Thymus (tissue), 11 donors: ENCODE data around the gene GRIK3. TPM values are rescaled to one million over a fixed set of nuclear protein-coding genes. Genes with fewer than 3 reads are reported as not detected.

Source experiments
- DNase-seq, 9 donors: peaks; one replicate each; pipeline ENCODE4 v3.0.0-alpha.2; 2013; ENCODE audit warnings: low spot score in 9 of 9, low read depth in 6 of 9, missing footprints in 1 of 9
- H3K27ac ChIP-seq, 2 donors: one replicate each; pipeline ENCODE4 v1.5.1; 2013; ENCODE audit warnings: control low read depth in 1 of 2, low read depth in 1 of 2, low read length in 1 of 2, mild to moderate bottlenecking in 1 of 2, moderate library complexity in 1 of 2
- H3K27me3 ChIP-seq, 2 donors: one replicate each; pipeline ENCODE4 v1.5.1; 2013; ENCODE audit warnings: low read length in 1 of 2; ENCODE audit not compliant: control insufficient read depth in 2 of 2, insufficient read depth in 1 of 2
- H3K36me3 ChIP-seq, 2 donors: one replicate each; pipeline ENCODE4 v1.5.1; 2013; ENCODE audit warnings: low read length in 1 of 2, mild to moderate bottlenecking in 1 of 2, moderate library complexity in 1 of 2; ENCODE audit not compliant: control insufficient read depth in 2 of 2, insufficient read depth in 2 of 2
- H3K4me1 ChIP-seq, 2 donors: one replicate each; pipeline ENCODE4 v1.5.1; 2013; ENCODE audit warnings: low read length in 2 of 2; ENCODE audit not compliant: control insufficient read depth in 2 of 2, insufficient read depth in 2 of 2
- H3K4me3 ChIP-seq, 2 donors: one replicate each; pipeline ENCODE4 v1.5.1; 2013; ENCODE audit warnings: low read length in 2 of 2, control low read depth in 1 of 2, mild to moderate bottlenecking in 1 of 2
- H3K9me3 ChIP-seq, 2 donors: one replicate each; pipeline ENCODE4 v1.5.1; 2013; ENCODE audit warnings: low read length in 1 of 2, mild to moderate bottlenecking in 1 of 2; ENCODE audit not compliant: control insufficient read depth in 2 of 2, insufficient read depth in 1 of 2
- WGBS: extraction: QIAGEN DNeasy Blood & Tissue Kit; methylation state at CpG from one replicate; pipeline ENCODE4 v1.1.7; 2013; 5-methylcytosine and 5-hydroxymethylcytosine counted together
- polyA plus RNA-seq: library from polyadenylated mRNA; stranded (reverse); fragments of 200-250 nt; gene quantifications from one replicate; pipeline ENCODE4 v1.2.3, GENCODE V29; 2013
- total RNA-seq: library from RNA; stranded (reverse); fragments of 120-200 nt; gene quantifications from one replicate; pipeline ENCODE4 v1.2.4, GENCODE V29; 2013
- donor health status: healthy.

GRIK3 gene
- total and polyA plus RNA-seq, 2 donors: 0.05 to 0.16 TPM

DNA sequence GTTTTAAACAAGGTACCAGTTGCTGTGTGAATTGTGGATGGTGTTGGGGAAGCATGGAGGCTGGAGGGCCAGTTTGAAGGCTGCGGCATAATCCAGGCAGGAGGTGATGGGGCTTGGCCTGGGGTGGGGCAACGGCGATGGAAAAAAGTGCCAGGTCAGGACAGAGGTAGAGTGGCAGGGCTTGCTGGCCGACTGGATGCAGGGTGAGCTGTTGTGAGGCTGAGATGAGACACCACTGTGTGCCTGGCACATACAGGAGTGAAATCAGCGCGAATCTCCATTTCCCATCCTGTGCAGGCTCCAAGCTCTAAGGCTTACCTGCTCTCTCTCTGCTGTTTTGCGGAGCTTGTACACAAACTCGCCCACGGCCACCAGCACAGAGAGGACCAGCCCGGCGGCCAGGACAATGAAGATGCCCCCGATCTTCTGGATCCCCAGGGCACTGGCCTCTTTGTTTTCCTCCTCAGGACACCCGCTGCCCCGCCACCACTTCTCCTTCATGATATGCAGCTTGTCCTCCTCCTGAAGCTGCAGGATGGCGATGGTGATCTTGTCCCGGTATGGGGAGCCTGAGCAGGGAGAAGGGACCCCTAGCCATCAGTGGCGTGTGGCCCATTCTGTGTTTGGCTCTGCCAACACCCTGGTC, 229.5 kb downstream of the GRIK3 start:
- H3K36me3 ChIP-seq: no peaks in the 10 kb centered on the region
- no peak for DNase-seq
- 89% methylated on average over 17 of the region's 17 CpGs for WGBS
- H3K27me3 ChIP-seq: no peaks in the 10 kb centered on the region
- H3K4me1 ChIP-seq: no peaks in the 10 kb centered on the region
- no peak overlapping the region for H3K4me3 ChIP-seq
- no peaks in the 10 kb centered on the region for H3K9me3 ChIP-seq
- H3K27ac ChIP-seq: no peak overlapping the region

DNA sequence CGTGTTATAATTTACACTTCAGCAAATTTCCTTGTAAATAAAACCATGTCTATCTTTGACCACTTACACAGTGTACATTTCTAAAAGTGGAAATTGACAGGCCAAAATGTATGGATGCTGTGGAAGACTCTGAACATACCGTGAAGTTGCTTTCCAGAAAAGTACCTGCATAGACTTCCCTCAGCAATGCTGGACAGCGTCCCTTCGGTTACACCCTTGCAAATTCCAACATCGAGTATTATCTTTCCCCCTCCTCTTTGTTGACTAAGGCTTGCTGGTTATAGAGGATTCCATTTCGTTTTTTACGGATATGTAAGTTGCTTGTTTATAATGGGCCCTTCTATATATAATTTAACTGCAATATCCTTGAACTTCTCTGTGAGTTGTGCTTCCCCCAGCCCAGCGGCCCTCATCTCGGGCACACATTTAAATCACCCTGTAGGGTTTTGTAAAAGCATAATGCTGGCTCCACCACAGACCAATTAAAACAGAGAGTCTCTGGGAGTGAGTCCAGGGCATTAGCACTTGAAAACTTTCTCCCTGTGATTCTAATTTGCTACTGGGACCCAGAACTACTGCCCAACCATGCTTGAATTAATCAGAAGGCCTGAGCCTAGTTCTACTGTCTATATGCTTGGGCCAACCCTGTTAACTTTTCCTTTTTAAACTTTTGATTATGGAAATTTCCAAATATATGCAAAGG, 230.3 kb downstream of the GRIK3 start:
- H3K9me3 ChIP-seq: no peaks in the 10 kb centered on the region
- no peaks in the 10 kb centered on the region for H3K27me3 ChIP-seq
- no peak for DNase-seq
- no peaks in the 10 kb centered on the region for H3K36me3 ChIP-seq
- H3K4me3 ChIP-seq: no peak overlapping the region
- no peaks in the 10 kb centered on the region for H3K4me1 ChIP-seq
- no peak overlapping the region for H3K27ac ChIP-seq
- WGBS: 76% methylated on average over 9 of the region's 9 CpGs

DNA sequence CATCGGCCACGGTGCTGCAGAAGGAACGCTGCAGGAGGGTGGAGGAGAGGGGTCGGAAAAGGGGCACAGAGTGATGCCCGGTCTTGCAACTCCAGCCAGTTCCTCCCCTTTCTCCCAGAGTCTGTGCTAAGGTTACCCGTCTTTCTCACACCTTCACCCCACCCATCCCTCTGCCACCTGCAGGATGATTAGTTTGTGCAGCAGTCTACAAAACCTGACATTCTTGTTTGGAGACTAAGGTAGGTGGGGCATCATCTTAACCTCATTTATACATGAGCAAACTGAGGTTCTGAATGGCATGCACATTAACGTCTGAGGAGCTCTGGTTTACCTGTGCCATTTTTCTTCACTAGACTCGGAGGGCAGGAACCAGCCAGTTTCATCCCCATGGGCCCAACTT, 232.3 kb downstream of the GRIK3 start:
- WGBS: 93% methylated on average over 8 of the region's 8 CpGs
- Histone ChIP-seq H3K4me3 (no peak overlapping the region), H3K36me3 (no peaks in the 10 kb centered on the region), H3K27me3 (no peaks in the 10 kb centered on the region), H3K27ac (no peak overlapping the region), H3K4me1 (no peaks in the 10 kb centered on the region), H3K9me3 (no peaks in the 10 kb centered on the region)
- no peak for DNase-seq

DNA sequence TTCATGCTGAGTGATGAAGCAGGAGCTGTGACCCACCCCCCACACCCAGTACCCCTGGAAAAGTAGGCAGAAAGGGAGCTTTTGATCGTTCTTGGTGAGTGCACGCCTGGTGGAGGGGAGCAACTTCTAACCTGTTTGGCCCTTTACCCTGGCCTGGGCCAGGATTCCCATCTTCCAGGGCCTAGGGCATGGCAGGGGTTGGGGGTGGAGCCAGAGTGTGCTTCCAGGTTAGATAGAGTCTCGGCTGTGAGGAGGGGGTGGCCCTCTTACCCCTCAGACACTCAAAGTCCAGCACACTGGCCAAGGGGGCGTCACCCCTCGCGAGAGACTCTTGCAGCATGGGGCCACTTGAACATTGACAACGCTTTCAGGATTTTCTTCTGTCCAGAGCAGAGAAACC, 236.6 kb downstream of the GRIK3 start:
- Histone ChIP-seq H3K27ac (no peak overlapping the region), H3K4me1 (no peaks in the 10 kb centered on the region), H3K4me3 (no peak overlapping the region), H3K9me3 (no peaks in the 10 kb centered on the region), H3K36me3 (no peaks in the 10 kb centered on the region), H3K27me3 (no peaks in the 10 kb centered on the region)
- no peak for DNase-seq
- 81% methylated on average over 7 of the region's 7 CpGs for WGBS

DNA sequence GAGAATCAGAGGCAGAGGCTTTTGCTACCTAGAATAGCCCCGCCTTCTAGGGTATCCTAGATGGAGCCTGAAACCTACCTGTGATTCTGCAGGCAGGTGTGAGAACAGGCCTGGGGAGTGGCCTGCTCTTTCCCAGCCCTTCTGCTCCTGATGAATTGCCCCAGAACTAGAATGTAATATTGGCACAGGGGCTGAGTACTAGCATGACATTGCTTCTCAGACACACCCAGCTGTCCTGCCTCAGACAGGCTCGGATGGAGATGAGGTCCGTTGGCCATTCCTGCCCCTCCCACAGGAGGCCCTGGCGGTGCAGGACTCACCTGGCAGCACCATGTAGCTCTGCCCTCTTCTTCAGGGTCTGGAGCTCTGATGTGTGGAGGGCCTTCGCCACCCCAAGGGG, 237.6 kb downstream of the GRIK3 start:
- WGBS: 76% methylated on average over 5 of the region's 5 CpGs
- H3K4me3 ChIP-seq: no peak overlapping the region

DNA sequence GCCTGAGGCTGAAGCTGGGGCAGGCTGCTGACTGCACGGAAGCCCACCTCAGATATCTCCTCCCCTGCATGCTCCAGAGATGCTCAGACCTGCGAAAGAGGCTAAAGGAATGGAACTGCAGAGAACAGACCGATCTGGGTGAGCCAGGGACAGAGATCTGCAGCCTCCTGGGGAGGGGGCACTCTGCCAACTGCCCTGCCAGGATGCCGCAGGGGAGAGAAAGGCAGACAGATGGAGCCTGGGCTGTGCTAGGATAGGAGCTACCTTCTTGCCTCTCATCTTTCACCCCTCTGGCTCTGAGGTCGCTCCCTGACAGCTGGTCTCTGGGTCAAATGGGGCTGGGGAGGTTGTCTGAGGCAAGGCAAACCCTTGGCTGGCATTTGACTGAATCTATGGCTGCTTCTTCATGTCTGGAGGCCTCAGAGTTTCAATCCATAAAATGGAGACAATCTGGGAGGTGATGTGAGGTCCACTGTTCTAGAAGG, 238.2 kb downstream of the GRIK3 start:
- no peak for DNase-seq
- 81% methylated on average over 5 of the region's 5 CpGs for WGBS

More for the DNA sequence above, 237.6 kb downstream of the GRIK3 start:
- Histone ChIP-seq H3K4me1 (no peaks in the 10 kb centered on the region), H3K27me3 (no peaks in the 10 kb centered on the region), H3K9me3 (no peaks in the 10 kb centered on the region), H3K27ac (no peak overlapping the region), H3K36me3 (no peaks in the 10 kb centered on the region)
- no peak for DNase-seq

DNA sequence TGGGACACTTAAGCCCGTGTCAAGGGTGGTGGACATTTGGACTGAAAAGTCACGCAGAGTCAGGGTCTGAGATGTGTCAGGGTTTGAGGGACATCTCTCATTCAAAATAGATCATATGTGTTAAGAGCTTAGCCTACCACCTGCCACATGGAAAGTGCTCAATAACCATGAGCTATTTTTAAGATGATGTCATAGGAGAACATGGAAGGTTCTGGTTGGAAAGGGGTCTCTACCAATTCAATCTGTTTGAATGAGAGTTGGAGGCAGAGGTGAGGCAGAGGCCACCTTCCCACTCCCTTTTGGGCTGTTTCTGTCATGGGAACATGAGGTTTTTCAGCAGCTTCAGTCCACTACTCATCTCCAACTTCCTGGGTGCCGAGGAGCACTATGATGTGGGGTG, 239.9 kb downstream of the GRIK3 start:
- no peaks in the 10 kb centered on the region for H3K4me1 ChIP-seq
- H3K4me3 ChIP-seq: no peak overlapping the region
- no peak overlapping the region for H3K27ac ChIP-seq
- H3K9me3 ChIP-seq: no peaks in the 10 kb centered on the region
- WGBS: 93% methylated on average over 3 of the region's 3 CpGs
- DNase-seq: no peak
- H3K36me3 ChIP-seq: no peaks in the 10 kb centered on the region
- no peaks in the 10 kb centered on the region for H3K27me3 ChIP-seq

More for the DNA sequence above, 238.2 kb downstream of the GRIK3 start:
- no peaks in the 10 kb centered on the region for H3K9me3 ChIP-seq
- no peak overlapping the region for H3K27ac ChIP-seq
- H3K4me1 ChIP-seq: no peaks in the 10 kb centered on the region
- H3K27me3 ChIP-seq: no peaks in the 10 kb centered on the region
- no peaks in the 10 kb centered on the region for H3K36me3 ChIP-seq
- no peak overlapping the region for H3K4me3 ChIP-seq

DNA sequence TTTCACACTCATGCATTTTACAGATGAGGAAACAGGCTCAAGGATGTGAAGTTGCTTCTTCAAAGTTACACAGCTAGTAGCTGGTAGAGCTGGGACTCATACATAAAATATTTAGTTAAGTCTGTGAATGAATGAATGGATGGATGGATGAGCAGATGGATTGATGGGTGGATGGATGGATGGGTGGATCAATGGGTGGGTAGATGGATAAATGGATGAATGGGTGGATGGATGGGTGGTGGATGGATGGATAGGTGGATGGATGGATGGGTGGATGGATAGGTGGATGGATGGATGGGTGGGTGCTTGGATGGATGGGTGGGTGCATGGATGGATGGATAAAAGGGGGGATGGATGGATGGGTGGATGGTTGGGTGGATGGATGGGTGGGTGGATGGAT, 240.9 kb downstream of the GRIK3 start:
- H3K4me1 ChIP-seq: no peaks in the 10 kb centered on the region
- DNase-seq: no peak
- H3K36me3 ChIP-seq: no peaks in the 10 kb centered on the region
- H3K9me3 ChIP-seq: no peaks in the 10 kb centered on the region
- no peaks in the 10 kb centered on the region for H3K27me3 ChIP-seq
- no peak overlapping the region for H3K4me3 ChIP-seq
- H3K27ac ChIP-seq: no peak overlapping the region

DNA sequence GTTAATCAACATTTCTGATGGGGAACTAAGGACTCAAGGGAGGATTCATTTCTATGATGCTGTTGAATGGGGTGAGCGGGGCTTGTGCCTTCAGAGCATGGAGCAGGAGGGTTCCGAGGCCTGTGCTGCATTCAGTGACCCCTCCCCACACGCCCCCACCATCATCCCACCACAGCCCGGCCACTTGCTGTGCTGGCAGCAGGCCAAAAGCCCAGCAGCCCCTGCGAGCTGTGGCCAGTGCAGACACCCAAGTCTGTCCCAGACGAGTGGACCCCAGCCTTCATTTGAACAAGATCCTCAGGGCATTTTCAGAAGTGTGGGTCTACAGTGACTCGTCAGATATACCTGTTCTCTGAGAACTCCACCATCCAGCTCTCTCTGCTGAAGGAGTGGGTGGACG, 242.0 kb downstream of the GRIK3 start:
- no peaks in the 10 kb centered on the region for H3K36me3 ChIP-seq

More for the DNA sequence above, 242.0 kb downstream of the GRIK3 start:
- H3K9me3 ChIP-seq: no peaks in the 10 kb centered on the region
- no peak overlapping the region for H3K27ac ChIP-seq
- H3K27me3 ChIP-seq: no peaks in the 10 kb centered on the region
- DNase-seq: no peak
- no peak overlapping the region for H3K4me3 ChIP-seq
- no peaks in the 10 kb centered on the region for H3K4me1 ChIP-seq
- 82% methylated on average over 8 of the region's 8 CpGs for WGBS
